B cell (primary cell): ENCODE results near the gene C2orf42. TPM values are rescaled to one million over a fixed set of nuclear protein-coding genes. Genes with fewer than 3 reads are reported as not detected.

Experiments
- ATAC-seq: fragments of 200-7000 bp; cut with Tn5 transposase; one replicate; pipeline ENCODE4 v1.10.0; 2021; ENCODE audit warnings: low read depth, mild to moderate bottlenecking, moderate number of reproducible peaks, moderate library complexity
- CTCF ChIA-PET: fragments of 350-600 bp; sonication (Branson Sonifier 250); formaldehyde crosslinking; loops from one replicate; lab custom pipeline; 2021; ENCODE audit warnings: antibody characterized with exemption, inconsistent platforms; lab: Charles Lee
- POLR2A ChIA-PET: fragments of 350-600 bp; sonication (Branson Sonifier 250); formaldehyde crosslinking; loops from one replicate; lab custom pipeline; 2021; ENCODE audit warnings: antibody characterized with exemption; lab: Charles Lee
- DNase-seq: peaks from one replicate; pipeline ENCODE4 v3.0.0; 2013
- H2AFZ ChIP-seq: 2 replicates; pipeline ENCODE4 v1.6.1; 2012; ENCODE audit warnings: mild to moderate bottlenecking, low read depth, low read length; ENCODE audit not compliant: insufficient read depth, poor library complexity, severe bottlenecking
- H3K27ac ChIP-seq, 2 donors: 1 replicate in 1 of 2; 2 replicates in 1 of 2; pipeline ENCODE4 v1.5.1; 2012 to 2013; ENCODE audit warnings: low read length in 2 of 2, mild to moderate bottlenecking in 2 of 2, moderate library complexity in 1 of 2
- H3K27me3 ChIP-seq, 4 experiments: fragments of 200-600 bp in 1 of 4; sonication (generic) in 1 of 4; replicated peaks in 1 of 4; 1 replicate in 2 of 4; 2 replicates in 2 of 4; pipeline versions ENCODE4 v1.6.1 to v1.7.0; 2013 to 2016; ENCODE audit warnings: low read length in 3 of 4, mild to moderate bottlenecking in 2 of 4, mixed read lengths in 1 of 4, moderate library complexity in 1 of 4; ENCODE audit not compliant: insufficient read depth in 4 of 4, control insufficient read depth in 3 of 4; ENCODE audit errors: control extremely low read depth in 1 of 4
- H3K36me3 ChIP-seq, 2 experiments: replicated peaks in 1 of 2; 1 replicate in 1 of 2; 2 replicates in 1 of 2; pipeline versions ENCODE4 v1.6.1 to v1.7.1; 2013; ENCODE audit warnings: low read length in 1 of 2; ENCODE audit not compliant: insufficient read depth in 2 of 2, control insufficient read depth in 1 of 2; ENCODE audit errors: control extremely low read depth in 1 of 2, extremely low read depth in 1 of 2
- H3K4me1 ChIP-seq, 2 donors: fragments of 200-600 bp in 1 of 2; sonication (generic) in 1 of 2; 1 replicate in 1 of 2; 2 replicates in 1 of 2; pipeline versions ENCODE4 v1.5.1 to v1.6.1; 2013 to 2017; ENCODE audit warnings: low read length in 2 of 2; ENCODE audit not compliant: control insufficient read depth in 2 of 2, insufficient read depth in 2 of 2
- H3K4me2 ChIP-seq: replicated peaks from 2 replicates; pipeline ENCODE3; 2012; ENCODE audit warnings: mild to moderate bottlenecking, low read depth, low read length; ENCODE audit not compliant: poor library complexity, severe bottlenecking
- H3K4me3 ChIP-seq, 5 experiments: fragments of 200-600 bp in 1 of 5; sonication (generic) in 1 of 5; 1 replicate in 3 of 5; 2 replicates in 2 of 5; pipeline versions ENCODE4 v1.5.1 to v1.7.0; 2011 to 2016; ENCODE audit warnings: low read length in 4 of 5, mild to moderate bottlenecking in 4 of 5, low read depth in 2 of 5, control low read depth in 1 of 5, moderate library complexity in 1 of 5; ENCODE audit not compliant: insufficient read depth in 1 of 5; ENCODE audit errors: control extremely low read depth in 1 of 5, extremely low read depth in 1 of 5
- H3K79me2 ChIP-seq: fragments of 200-600 bp; sonication (generic); one replicate; pipeline ENCODE4 v1.6.0; 2016; ENCODE audit warnings: low read length; ENCODE audit not compliant: control insufficient read depth, insufficient read depth
- H3K9ac ChIP-seq: fragments of 200-600 bp; sonication (generic); 2 replicates; pipeline ENCODE4 v1.6.1; 2017; ENCODE audit warnings: mild to moderate bottlenecking, low read length, moderate library complexity
- H3K9me3 ChIP-seq, 3 donors: one replicate each; pipeline versions ENCODE4 v1.6.1 to v1.7.1; 2013; ENCODE audit warnings: low read length in 2 of 3; ENCODE audit not compliant: control insufficient read depth in 2 of 3, insufficient read depth in 1 of 3; ENCODE audit errors: control extremely low read depth in 1 of 3
- H4K20me1 ChIP-seq: 2 replicates; pipeline ENCODE4 v1.6.0; 2012; ENCODE audit warnings: mild to moderate bottlenecking, low read length; ENCODE audit not compliant: insufficient read depth, control insufficient read depth, poor library complexity, severe bottlenecking
- H3K27ac Mint-ChIP-seq: one replicate; pipeline ENCODE4 v1.8.0; 2021; ENCODE audit warnings: mixed read lengths
- H3K27me3 Mint-ChIP-seq: one replicate; pipeline ENCODE4 v1.8.0; 2021; ENCODE audit warnings: mixed read lengths
- H3K4me1 Mint-ChIP-seq: one replicate; pipeline ENCODE4 v1.8.0; 2021; ENCODE audit warnings: mixed read lengths
- H3K4me3 Mint-ChIP-seq: one replicate; pipeline ENCODE4 v1.8.0; 2021; ENCODE audit warnings: mixed read lengths
- H3K9me3 Mint-ChIP-seq: one replicate; pipeline ENCODE4 v1.8.0; 2022; ENCODE audit warnings: mixed read lengths; ENCODE audit not compliant: insufficient read depth
- EZH2 ChIP-seq: IDR thresholded peaks from 2 replicates; pipeline ENCODE4 v1.6.1; 2012; ENCODE audit warnings: borderline replicate concordance, low read depth, mild to moderate bottlenecking, moderate library complexity, low read length; ENCODE audit not compliant: insufficient read depth, poor library complexity, severe bottlenecking
- WGBS: methylation state at CpG from one replicate; pipeline ENCODE4 v1.1.5; 2013; ENCODE audit warnings: missing lambda C conversion rate; ENCODE audit not compliant: insufficient coverage; 5-methylcytosine and 5-hydroxymethylcytosine counted together
- intact Hi-C: fragments of 100-400 bp; cut with micrococcal nuclease; formaldehyde crosslinking; loops from one replicate; pipeline ENCODE4 v1.10.0; 2022
- polyA plus RNA-seq: library from polyadenylated mRNA; depleted of rRNA; stranded (reverse); fragments of >200 nt; gene quantifications from 2 replicates; pipeline ENCODE4 v1.2.3, GENCODE V29; 2012
- total RNA-seq, 2 donors: library from RNA; stranded (reverse); fragments of 120-200 nt in 1 of 2; gene quantifications; 1 replicate in 1 of 2; 2 replicates in 1 of 2; pipeline versions ENCODE4 v1.2.3 to v1.2.4, GENCODE V29; 2013 to 2022
- TF ChIP-seq, protein P1 (sequence below): fragments of 200-600 bp; IDR thresholded peaks from one replicate; pipeline ENCODE4 v1.8.0; 2022; ENCODE audit warnings: antibody characterized with exemption, mild to moderate bottlenecking

The C2orf42 gene
- total and polyA plus RNA-seq, 2 donors (not counting 1 experiment from before 2014, with no cell fraction given) = 13.0 to 42.9 TPM

DNA sequence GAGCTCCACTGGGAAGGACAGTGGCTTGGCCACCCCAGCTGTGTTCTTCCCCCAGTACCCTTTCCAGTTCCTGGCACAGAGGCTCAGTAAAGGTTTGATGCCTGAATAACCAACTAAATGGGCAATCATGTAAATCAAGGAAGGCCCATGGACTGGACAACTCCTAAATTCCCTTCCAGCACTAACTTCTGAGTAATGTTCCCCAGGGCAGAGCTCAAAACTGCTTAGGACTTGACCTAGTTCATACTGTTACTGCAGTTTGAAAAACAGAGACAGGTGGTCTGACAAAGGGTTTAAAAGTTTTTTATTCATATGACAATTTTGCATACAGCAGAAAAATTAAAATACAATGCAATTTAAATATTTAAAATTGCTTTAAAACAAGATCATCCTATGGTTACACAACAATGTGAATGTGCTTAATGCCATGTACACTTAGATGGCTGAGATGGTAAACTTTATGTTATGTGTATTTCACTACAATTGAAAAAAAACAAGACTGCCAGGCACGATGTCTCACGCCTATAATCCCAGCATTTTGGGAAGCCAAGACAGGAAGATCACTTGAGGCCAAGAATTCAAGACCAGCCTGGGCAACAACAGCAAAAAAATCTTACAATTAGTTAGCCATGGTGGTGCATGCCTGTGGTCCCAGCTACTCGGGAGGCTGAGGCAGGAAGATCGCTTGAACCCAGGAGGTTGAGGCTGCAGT, 77.3 kb downstream of the C2orf42 start:
- Mint-ChIP-seq H3K4me3 (no peak overlapping the region), H3K27me3 (no peaks in the 10 kb centered on the region), H3K27ac (no peak overlapping the region), H3K4me1 (peaks cover 36% of the 10 kb centered on the region), H3K9me3 (no peaks in the 10 kb centered on the region)
- no peak overlapping the region for H3K27ac ChIP-seq
- CTCF ChIA-PET = interaction anchor here (0.5 kb wide), 1 partner anchor 697 kb away, joined by 3 read pairs; no protein-coding TSS in a partner anchor
- no peak for ATAC-seq
- WGBS = 100% methylated on average over 4 of the region's 4 CpGs
- no peaks in the 10 kb centered on the region for H3K79me2 ChIP-seq
- H3K4me2 ChIP-seq = no peak overlapping the region
- H3K9me3 ChIP-seq = no peaks in the 10 kb centered on the region
- no peak overlapping the region for H3K4me3 ChIP-seq
- H3K9ac ChIP-seq = no peak overlapping the region
- H3K27me3 ChIP-seq = no peaks in the 10 kb centered on the region
- no peaks in the 10 kb centered on the region for H4K20me1 ChIP-seq
- no peak for DNase-seq
- no peak for TF ChIP-seq EZH2
- TF ChIP-seq, protein P1, sequence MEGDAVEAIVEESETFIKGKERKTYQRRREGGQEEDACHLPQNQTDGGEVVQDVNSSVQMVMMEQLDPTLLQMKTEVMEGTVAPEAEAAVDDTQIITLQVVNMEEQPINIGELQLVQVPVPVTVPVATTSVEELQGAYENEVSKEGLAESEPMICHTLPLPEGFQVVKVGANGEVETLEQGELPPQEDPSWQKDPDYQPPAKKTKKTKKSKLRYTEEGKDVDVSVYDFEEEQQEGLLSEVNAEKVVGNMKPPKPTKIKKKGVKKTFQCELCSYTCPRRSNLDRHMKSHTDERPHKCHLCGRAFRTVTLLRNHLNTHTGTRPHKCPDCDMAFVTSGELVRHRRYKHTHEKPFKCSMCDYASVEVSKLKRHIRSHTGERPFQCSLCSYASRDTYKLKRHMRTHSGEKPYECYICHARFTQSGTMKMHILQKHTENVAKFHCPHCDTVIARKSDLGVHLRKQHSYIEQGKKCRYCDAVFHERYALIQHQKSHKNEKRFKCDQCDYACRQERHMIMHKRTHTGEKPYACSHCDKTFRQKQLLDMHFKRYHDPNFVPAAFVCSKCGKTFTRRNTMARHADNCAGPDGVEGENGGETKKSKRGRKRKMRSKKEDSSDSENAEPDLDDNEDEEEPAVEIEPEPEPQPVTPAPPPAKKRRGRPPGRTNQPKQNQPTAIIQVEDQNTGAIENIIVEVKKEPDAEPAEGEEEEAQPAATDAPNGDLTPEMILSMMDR = no peak
- POLR2A ChIA-PET = interaction anchor here (0.5 to 1.0 kb wide), 5 partner anchors 7 to 68 kb away, joined by 3 to 10 read pairs (median 4); no protein-coding TSS in a partner anchor
- intact Hi-C loops = no loop called here
- no peaks in the 10 kb centered on the region for H3K36me3 ChIP-seq
- H3K4me1 ChIP-seq = peaks cover 14 to 35% of the 10 kb centered on the region in 2 donors
- H2AFZ ChIP-seq = no peak overlapping the region
